ENCODE results near the gene G6PC2. TPM values are rescaled to one million over a fixed set of nuclear protein-coding genes. Genes with fewer than 3 reads are reported as not detected.
"Not testable (repeated sequence)": the region's sequence is repeated elsewhere in the genome, so short reads cannot be mapped to it uniquely, and the experiment has no call there.

G6PC2 gene, protein sequence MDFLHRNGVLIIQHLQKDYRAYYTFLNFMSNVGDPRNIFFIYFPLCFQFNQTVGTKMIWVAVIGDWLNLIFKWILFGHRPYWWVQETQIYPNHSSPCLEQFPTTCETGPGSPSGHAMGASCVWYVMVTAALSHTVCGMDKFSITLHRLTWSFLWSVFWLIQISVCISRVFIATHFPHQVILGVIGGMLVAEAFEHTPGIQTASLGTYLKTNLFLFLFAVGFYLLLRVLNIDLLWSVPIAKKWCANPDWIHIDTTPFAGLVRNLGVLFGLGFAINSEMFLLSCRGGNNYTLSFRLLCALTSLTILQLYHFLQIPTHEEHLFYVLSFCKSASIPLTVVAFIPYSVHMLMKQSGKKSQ
- not detected for total RNA-seq
- long read RNA-seq = 0 reads

DNA sequence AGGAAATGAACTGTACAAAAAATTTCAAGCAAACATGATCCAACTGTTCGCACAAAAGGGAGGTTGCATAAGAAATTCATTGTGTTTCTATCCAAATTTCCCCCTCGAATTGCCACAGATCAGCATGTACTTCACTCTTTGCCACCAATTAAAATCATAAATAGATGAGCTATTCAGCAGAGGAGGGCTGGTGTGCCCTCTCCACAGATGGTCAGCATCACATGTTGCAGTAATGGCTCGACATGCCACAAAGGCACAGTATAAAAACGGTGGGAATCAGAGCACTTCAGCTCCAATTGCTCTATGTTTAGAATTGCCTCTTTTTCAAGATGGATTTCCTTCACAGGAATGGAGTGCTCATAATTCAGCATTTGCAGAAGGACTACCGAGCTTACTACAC, at the start of gene G6PC2:
G6PC2 (plus strand) TSS at position 289 of the 400 bp plus-strand sequence; CDS start at position 330, 41 bp downstream.
- DNase-seq = no peak
- intact Hi-C loops (cut with DNase I) = no loop called here
- ATAC-seq (ENCODE audit: poor library complexity) = no peak

DNA sequence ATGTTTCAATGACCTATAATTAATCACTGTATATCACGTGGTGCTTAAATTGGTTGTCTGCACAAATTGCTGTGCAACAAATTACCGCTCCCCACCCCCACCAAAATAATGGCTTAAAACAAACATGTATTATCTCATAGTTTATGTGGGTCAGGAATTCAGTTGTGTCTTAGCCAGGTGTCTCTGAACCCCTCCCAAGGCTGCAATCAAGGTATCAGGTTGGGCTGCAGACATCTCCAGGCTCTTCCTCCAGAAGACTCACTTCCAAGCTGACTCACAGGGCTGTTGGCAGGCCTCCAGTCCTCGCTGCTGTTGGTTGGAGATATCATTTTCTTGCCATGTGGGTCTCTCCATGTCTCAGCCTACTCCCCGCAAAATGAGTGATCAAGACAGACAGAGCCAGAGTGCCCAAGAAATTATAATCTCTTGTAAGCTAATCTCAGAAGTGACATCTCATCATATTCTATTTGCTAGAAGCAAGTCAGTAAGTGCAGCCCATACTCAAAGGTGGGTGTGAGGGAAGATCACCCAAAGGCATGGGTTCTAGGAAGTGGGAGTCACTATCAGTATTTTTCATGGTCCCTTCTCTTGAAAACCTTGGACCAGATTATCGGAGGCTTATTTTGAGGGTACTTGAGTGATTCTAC, 49.3 kb upstream of the G6PC2 start:
- peak; percentile 38 for DNase-seq
- no peak for ATAC-seq (ENCODE audit: poor library complexity)
- intact Hi-C loops (cut with DNase I) = no loop called here

DNA sequence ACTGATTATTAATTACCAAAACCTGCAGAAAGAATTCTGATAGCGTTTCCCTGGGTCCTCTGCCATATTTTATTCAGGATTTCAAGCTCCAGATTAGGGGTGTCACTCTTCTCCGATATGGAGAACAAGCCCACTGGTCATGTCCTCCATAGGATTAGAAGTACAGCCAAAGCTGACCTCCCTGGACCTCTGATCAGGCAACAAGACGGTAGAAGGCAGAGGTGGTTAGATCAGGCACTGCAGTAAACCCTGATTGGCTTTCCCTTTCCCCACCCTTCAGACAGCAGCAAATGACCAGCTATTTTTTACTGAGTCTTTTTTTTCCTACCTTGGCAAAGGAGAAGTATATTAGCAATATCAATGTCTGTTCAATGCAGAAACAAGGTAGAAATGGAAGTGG, 48.6 kb upstream of the G6PC2 start:
- intact Hi-C loops (cut with DNase I) = no loop called here
- DNase-seq = no peak
- ATAC-seq (ENCODE audit: poor library complexity) = no peak

DNA sequence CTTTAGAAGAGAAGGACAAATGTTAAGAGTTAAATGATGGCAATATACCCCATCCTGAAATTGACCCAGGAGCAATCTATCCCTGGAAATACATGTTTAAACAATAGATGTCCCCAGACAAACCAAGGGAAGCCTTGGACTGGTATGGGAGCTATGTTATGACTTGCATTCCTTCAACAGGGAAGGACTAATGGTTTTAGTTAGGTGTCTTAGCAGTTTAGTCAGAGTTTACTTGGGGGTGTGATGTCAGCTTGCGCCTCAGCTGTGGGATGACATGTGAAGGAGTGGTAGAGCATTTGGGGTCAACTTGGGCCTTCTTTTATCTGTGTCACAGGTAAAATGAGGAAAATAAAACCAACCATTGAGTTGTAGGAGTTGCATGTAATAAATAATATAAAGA, 47.6 kb upstream of the G6PC2 start:
- DNase-seq = no peak
- no peak for ATAC-seq (ENCODE audit: poor library complexity)
- intact Hi-C loops (cut with DNase I) = no loop called here

DNA sequence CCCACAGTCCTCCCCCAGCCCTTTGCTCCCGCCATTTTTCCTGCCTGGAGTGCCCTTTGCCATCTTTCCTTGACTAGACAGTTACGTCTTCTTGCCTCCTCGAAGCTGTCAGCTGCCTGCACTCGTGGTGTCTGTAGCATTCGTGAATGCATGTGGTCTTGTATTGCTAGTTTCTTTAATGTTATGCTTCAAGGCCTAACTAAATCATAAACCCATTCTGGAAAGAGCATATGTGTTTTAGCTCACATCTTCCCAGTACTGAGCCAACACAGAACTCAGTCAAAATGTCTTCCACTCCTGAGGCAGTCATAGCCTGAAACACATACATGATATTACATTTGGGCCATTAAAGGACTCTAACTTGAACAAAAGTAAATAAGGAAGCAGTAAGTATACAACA, 46.4 kb upstream of the G6PC2 start:
- ATAC-seq (ENCODE audit: poor library complexity) = no peak
- DNase-seq = no peak
- intact Hi-C loops (cut with DNase I) = no loop called here

DNA sequence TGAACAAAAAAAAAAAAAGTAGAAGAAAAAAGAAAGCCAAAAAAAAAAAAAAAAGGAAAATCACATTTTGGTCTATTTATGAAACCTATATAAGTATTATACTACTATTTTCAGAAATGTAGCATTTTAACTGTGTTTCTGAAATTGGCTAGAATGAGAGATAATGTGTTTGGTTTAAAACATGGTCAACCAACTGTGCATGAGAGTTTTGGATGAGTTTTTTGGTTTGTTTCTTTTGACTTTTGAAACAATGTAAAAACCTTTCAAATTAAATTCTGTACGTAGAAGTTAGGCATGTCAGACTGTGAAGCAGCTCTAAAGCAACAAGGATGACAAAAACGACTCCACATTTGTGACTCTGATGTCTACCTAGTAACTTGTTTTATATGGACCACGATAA, 45.5 kb upstream of the G6PC2 start:
- no peak for ATAC-seq (ENCODE audit: poor library complexity)
- intact Hi-C loops (cut with DNase I) = no loop called here
- no peak for DNase-seq

DNA sequence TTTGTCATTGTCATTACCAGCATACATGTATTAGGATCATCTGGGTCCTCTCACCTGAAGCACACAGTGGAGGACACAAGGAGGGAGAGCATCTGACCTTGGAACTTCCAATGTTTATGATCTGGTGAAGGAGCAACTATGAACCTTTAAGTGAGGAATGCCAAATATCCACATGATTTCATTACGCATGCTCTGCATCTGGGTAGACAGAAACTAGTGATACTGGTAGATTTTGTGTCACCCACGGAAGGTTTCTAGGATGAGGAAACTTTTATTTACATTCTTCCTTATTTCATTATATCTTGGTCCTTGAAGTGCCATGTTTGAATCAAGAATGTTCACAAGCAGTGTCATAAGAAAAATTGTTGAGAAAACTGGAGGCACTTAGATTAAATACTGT, 42.9 kb upstream of the G6PC2 start:
- intact Hi-C loops (cut with DNase I) = no loop called here

DNA sequence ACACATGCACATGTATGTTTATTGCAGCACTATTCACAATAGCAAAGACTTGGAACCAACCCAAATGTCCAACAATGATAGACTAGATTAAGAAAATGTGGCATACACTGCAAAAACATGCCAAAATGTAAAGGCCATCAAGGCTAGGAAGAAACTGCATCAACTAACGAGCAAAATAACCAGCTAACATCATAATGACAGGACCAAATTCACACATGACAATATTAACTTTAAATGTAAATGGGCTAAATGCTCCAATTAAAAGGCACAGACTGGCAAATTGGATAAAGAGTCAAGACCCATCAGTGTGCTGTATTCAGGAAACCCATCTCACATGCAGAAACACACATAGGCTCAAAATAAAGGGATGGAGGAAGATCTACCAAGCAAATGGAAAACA, 33.9 kb upstream of the G6PC2 start:
- ATAC-seq (ENCODE audit: poor library complexity); DNase-seq; intact Hi-C loops (cut with DNase I): not testable (repeated sequence)

More for the DNA sequence above, 42.9 kb upstream of the G6PC2 start:
- DNase-seq (no peak), ATAC-seq (ENCODE audit: poor library complexity) (no peak)

DNA sequence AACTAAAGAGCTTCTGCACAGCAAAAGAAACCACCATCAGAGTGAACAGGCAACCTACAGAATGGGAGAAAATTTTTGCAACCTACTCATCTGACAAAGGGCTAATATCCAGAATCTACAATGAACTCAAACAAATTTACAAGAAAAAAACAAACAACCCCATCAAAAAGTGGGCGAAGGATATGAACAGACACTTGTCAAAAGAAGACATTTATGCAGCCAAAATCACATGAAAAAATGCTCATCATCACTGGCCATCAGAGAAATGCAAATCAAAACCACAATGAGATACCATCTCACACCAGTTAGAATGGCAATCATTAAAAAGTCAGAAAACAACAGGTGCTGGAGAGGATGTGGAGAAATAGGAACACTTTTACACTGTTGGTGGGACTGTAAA, 30.7 kb upstream of the G6PC2 start:
- DNase-seq; intact Hi-C loops (cut with DNase I); ATAC-seq (ENCODE audit: poor library complexity): not testable (repeated sequence)

DNA sequence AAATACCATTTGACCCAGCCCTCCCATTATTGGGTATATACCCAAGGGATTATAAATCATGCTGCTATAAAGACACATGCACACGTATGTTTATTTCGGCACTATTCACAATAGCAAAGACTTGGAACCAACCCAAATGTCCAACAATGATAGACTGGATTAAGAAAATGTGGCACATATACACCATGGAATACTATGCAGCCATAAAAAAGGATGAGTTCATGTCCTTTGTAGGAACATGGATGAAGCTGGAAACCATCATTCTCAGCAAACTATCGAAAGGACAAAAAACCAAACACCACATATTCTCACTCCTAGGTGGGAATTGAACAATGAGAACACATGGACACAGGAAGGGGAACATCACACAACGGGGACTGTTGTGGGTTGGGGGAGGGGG, 30.3 kb upstream of the G6PC2 start:
- DNase-seq; intact Hi-C loops (cut with DNase I); ATAC-seq (ENCODE audit: poor library complexity): not testable (repeated sequence)

DNA sequence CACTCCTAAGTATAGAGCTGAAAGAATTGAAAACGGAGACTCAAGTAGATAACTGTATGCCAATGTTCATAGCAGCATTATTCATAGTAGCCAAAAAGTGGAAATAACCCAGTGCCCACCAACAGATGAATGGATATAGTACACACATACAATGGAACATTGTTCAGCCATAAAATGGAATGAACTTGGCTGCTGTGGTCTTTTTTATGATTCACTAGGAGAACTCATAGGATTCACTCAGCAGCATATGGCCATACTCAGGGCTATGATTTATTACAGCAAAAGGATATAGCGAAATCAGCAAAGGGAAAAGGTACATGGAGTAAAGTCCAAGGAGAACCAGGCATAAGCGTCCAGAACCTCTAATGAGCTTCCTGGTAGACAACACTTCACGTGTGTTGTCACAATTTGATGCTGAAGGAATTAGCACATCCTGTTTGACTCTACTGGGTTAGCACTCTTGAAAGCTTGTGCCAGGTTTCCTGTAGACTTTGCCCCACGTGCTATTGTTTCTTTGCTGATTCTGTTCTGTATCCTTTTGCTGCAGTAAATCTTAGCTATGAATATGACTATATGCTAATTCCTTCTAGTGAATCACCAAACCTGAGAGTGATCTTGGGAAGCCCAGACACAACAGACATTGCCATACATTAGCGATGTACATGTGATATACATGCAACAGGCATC, 26.6 kb upstream of the G6PC2 start:
- ATAC-seq (ENCODE audit: poor library complexity) = no peak
- intact Hi-C loops (cut with DNase I) = no loop called here
- DNase-seq = no peak

DNA sequence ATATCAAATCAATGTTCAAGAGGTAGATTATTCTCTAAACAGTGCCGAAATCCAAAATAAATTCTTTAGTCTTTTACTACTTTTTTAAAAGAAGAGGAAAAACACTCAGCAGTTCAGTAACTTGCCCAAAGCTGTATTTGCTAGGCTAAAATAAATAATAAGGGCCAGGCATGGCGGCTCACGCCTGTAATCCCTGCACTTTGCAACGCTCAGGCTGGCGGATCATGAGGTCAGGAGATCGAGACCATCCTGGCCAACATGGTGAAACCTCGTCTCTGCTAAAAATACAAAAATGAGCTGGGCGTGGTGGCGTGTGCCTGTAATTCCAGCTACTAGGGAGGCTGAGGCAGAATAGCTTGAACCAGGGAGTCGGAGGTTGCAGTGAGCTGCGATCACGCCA, 18.9 kb upstream of the G6PC2 start:
- DNase-seq; intact Hi-C loops (cut with DNase I); ATAC-seq (ENCODE audit: poor library complexity): not testable (repeated sequence)

DNA sequence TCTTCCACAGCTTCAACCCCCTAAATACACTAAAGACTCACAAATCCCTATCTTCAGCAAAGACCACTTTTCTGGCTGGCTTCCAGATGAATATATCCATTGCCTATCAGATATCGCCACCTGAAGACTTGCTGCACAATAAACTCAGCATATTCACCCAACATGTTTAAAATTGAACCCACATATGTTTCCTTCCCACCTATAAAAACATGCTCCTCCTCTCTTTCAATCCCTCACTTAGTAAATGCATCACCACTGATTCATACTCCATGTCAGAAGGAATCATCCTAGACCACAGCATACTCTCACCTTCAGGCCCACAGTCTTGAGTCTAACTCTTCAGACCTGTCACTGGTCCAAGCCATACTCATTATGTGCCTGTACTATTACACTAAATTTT, 16.1 kb upstream of the G6PC2 start:
- no peak for ATAC-seq (ENCODE audit: poor library complexity)

DNA sequence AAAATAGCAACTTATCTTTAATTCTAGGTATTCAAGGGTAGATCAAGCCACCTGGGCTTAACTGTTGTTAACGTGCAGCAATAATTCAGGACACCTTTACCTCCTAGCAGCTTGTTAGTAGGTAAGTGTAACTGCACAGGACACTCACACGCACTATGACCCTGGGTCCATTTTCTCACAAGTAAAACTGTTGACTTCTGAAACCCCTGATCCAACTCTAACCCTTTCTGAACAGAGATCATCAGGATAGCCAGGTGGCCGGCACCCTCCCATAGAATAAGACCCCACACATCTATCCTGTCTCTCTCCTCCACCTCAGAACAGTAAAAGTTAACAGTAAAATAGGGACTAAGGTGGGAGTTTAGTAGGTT, 11.5 kb upstream of the G6PC2 start:
- no peak for ATAC-seq (ENCODE audit: poor library complexity)
- DNase-seq = no peak
- intact Hi-C loops (cut with DNase I) = no loop called here

More for the DNA sequence above, 16.1 kb upstream of the G6PC2 start:
- intact Hi-C loops (cut with DNase I) = no loop called here
- no peak for DNase-seq

DNA sequence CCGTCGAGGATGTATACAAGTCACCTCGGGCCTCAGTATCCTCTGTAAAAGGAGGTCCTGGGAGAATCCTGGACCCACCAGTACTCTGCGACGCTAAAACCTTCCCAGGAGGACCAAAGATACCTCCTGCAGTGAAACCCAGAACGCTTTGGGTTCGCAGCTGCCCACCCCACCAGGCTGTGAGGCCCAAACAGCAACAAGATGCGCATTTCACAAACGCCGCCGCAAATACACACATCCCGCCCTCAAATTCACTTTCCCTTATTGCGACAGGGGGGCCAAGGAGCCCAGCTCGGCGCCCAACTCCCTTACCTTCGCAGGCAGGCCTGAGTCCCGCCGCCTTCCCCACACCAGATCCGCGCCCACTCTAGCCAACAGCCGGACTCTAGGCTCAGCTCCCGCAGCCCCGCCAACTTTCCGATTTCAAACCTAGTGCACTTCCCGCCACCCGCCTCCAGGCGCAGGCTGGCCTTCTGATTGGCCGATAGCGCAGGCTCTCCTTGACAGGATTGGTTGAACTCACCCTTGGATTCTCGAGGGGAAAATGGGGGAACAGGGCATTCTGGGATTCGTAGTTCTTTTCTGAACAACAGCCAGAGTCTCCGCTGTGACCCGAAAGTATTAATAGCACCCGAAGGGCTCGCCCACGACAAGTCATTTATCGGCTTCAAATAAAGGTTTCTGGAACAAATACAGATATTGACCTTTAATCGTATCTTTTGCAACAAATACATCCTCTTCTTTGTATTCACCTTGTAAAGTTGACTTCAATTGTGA, 10.9 kb upstream of the G6PC2 start, which contains the start of gene SPC25:
SPC25 (minus strand) TSS at position 425 of the 777 bp plus-strand sequence. CDS start 911 bp downstream, outside the sequence.
- intact Hi-C loops (cut with DNase I) = no loop called here

DNA sequence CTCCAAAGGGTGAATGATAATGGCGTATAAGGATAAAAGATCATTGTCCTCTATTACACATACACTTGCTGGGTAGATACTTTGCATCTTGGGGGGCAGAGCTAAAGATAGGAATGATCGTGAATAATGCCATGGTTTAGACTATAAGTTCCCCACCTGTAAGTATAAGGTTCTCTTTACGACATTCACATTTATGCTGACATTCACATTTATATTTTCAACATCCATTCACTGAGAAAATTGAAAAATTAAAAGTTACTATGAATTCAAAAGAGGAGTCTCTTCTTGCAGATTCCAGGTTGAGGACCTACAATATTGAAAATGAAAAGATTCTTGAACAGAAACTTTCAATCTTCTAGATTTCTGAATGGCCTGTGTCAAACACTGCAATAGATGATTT, 8.8 kb upstream of the G6PC2 start:
- DNase-seq = no peak

More for the DNA sequence above, 10.9 kb upstream of the G6PC2 start, which contains the start of gene SPC25:
- DNase-seq (peak; percentile 91), ATAC-seq (ENCODE audit: poor library complexity) (peak; percentile 99)

DNA sequence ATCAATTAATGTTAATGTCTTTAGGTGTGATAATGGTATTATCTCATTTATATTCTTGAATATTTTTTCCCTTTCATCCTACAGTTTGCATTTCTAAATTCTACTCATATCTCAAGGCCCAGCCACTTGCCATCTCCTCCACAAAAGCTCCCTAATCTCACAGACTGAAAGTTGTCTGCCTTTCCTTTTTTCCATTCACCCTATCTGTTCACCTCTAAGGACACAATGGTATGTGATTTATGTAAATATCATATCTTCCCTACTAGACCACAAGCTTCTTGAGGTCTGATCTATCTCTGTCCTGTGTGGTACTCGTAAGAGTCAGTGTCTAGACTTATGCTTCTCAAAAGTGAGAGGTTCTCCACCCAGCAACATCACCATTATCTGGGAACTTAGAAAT, 7.0 kb upstream of the G6PC2 start:
- no peak for ATAC-seq (ENCODE audit: poor library complexity)
- intact Hi-C loops (cut with DNase I) = no loop called here
- no peak for DNase-seq

More for the DNA sequence above, 8.8 kb upstream of the G6PC2 start:
- no peak for ATAC-seq (ENCODE audit: poor library complexity)
- intact Hi-C loops (cut with DNase I) = no loop called here

DNA sequence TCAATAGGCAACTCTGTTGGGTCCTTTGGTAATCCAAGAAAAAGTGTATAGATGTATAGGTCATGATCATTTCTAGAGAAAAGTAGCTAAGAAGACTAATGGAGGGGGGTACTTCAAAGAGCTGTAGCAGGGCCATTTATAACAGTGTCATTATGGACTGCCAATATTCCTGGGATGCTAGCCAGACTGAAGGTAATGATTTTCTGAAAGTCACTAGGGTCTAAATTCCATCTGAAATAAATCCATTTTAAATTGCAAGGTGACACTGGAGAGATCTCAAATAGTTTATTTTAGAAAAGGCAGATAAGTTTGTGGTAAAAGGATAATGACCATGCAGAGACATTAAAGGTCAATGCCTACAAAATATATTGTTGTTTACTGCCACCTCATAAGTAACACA, 6.4 kb upstream of the G6PC2 start:
- ATAC-seq (ENCODE audit: poor library complexity) (no peak), DNase-seq (no peak)
- intact Hi-C loops (cut with DNase I) = no loop called here

DNA sequence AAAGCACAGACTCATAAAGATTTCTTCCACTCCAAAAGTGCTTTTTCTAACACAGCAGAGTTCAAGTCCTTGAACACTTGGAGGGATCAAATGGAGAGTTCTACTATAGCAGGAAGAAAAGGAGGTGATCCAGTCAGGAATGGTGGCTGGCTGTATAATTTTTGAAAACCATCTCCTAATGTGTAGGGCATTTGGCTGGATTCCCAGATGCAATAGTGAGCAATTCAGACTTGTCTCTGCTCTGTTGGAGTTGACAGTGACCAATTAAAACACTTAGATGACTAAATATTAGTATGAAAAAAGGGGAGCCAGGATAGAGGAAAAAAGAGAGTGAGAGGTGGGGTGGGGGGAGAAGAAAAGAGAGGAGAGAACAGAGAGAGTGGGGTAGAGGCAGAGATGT, 5.3 kb upstream of the G6PC2 start:
- DNase-seq (no peak), ATAC-seq (ENCODE audit: poor library complexity) (no peak)
- intact Hi-C loops (cut with DNase I) = no loop called here
